NCI-H2227 treated with DMSO at 0.1 percent for 48 hours (cell line): ENCODE measurements around the gene ZDHHC22.

Experiments
- DNase-seq: peaks from one replicate; lab custom pipeline; 2025; lab: John Stamatoyannopoulos, UW

The ZDHHC22 gene

GRCh38 chr14:77103951-77104350, 37.6 kb downstream of the ZDHHC22 start:
- DNase-seq = no peak

GRCh38 chr14:77103475-77103874, 38.1 kb downstream of the ZDHHC22 start:
- no peak for DNase-seq

- DNase-seq = no peak
Measured at GRCh38 chr14:77102154-77102553, 39.4 kb downstream of the ZDHHC22 start.

- DNase-seq = no peak
Measured at GRCh38 chr14:77100961-77101360, 40.6 kb downstream of the ZDHHC22 start.

GRCh38 chr14:77099425-77100167, 42.0 kb downstream of the ZDHHC22 start:
- peak; percentile 23 for DNase-seq

GRCh38 chr14:77098529-77099353, 42.9 kb downstream of the ZDHHC22 start:
- DNase-seq = no peak

GRCh38 chr14:77097700-77098528, 43.7 kb downstream of the ZDHHC22 start, which contains the start of gene CIPC:
Gene CIPC (plus strand): TSS chr14:77098258. CDS start chr14:77105709, 7,451 bp downstream.
- DNase-seq = peak; percentile 98

GRCh38 chr14:77097006-77097699, 44.4 kb downstream of the ZDHHC22 start:
- peak; percentile 61 for DNase-seq

GRCh38 chr14:77094672-77095284, 46.8 kb downstream of the ZDHHC22 start:
- peak; percentile 65 for DNase-seq

- no peak for DNase-seq
Measured at GRCh38 chr14:77092676-77093075, 48.9 kb downstream of the ZDHHC22 start.

- no peak for DNase-seq
Measured at GRCh38 chr14:77091518-77091917, 50.1 kb downstream of the ZDHHC22 start.

- DNase-seq = no peak
Measured at GRCh38 chr14:77088645-77089044, 52.9 kb downstream of the ZDHHC22 start.

- no peak for DNase-seq
Measured at GRCh38 chr14:77088219-77088618, 53.4 kb downstream of the ZDHHC22 start.

GRCh38 chr14:77087631-77088030, 54.0 kb downstream of the ZDHHC22 start:
- DNase-seq = no peak

- no peak for DNase-seq
Measured at GRCh38 chr14:77086951-77087350, 54.6 kb downstream of the ZDHHC22 start.

- no peak for DNase-seq
Measured at GRCh38 chr14:77086017-77086727, 55.4 kb downstream of the ZDHHC22 start.

GRCh38 chr14:77085538-77085937, 56.1 kb downstream of the ZDHHC22 start:
- DNase-seq = no peak

- no peak for DNase-seq
Measured at GRCh38 chr14:77084985-77085384, 56.6 kb downstream of the ZDHHC22 start.

- no peak for DNase-seq
Measured at GRCh38 chr14:77083082-77083481, 58.5 kb downstream of the ZDHHC22 start.

- no peak for DNase-seq
Measured at GRCh38 chr14:77082356-77082755, 59.2 kb downstream of the ZDHHC22 start.
